Stimulated activated naive CD8-positive, alpha-beta T cell treated with anti-CD3 and anti-CD28 coated beads, Interleukin-15, amount 100 ng/mL, for 72 hours (primary cell): ENCODE data around the gene ITPKA.

Source experiments
- ATAC-seq: fragments of 150-1000 bp; cut with Tn5 transposase; 2 replicates; pipeline ENCODE4 v1.10.0; 2021; ENCODE audit warnings: mild to moderate bottlenecking, moderate library complexity
- DNase-seq, 2 donors: peaks; one replicate each; pipeline ENCODE4 v3.0.0; 2021 to 2022
- H3K27ac Mint-ChIP-seq, 2 donors: one replicate each; pipeline ENCODE4 v1.8.0; 2022; ENCODE audit warnings: mild to moderate bottlenecking in 2 of 2, mixed read lengths in 2 of 2, moderate library complexity in 2 of 2
- H3K27me3 Mint-ChIP-seq: one replicate; pipeline ENCODE4 v1.8.0; 2022; ENCODE audit warnings: mixed read lengths
- H3K4me1 Mint-ChIP-seq: one replicate; pipeline ENCODE4 v1.8.0; 2022; ENCODE audit warnings: mild to moderate bottlenecking, mixed read lengths
- H3K4me3 Mint-ChIP-seq, 2 donors: one replicate each; pipeline ENCODE4 v1.8.0; 2022; ENCODE audit warnings: mild to moderate bottlenecking in 2 of 2, mixed read lengths in 2 of 2, moderate library complexity in 1 of 2
- H3K9me3 Mint-ChIP-seq, 2 donors: one replicate each; pipeline ENCODE4 v1.8.0; 2022; ENCODE audit warnings: mixed read lengths in 2 of 2

Gene ITPKA

DNA sequence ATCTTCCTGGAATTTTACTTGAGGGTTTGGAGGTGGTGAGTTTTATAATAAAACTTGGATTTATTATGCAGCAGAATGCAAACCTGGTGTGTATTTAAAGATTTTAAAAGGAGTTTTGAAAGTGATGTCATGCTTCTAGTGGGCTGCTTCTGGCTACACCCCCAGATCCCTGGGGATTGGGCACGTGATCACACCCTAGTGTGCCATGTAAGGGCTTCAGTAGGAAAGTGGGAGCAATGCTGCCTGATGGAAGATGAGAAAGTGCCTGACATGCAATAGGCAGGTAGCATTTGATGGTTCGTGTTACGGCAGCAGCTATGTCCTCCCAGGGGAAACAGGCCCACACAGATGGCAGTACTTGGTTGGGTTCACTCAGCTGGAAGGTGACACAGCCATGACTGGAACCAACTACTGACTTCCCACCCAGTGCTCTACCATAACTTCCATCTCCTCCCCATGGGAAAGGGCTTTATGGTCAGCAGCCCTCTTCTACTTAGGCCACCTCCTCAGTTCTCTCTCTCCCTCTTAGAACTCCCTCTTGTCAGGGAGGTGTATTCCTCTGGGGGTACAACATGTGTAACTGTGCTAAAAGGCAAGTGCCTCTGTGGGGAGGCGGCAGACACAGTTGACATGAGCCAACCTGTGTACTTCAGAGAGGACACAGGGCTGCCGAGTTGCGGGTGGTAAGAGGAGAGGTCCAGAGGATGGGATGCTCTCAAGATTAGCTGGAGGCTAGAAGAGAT is 5.6 kb downstream of the ITPKA start:
- no peaks in the 10 kb centered on the region for H3K9me3 Mint-ChIP-seq
- H3K4me3 Mint-ChIP-seq, result no peak overlapping the region
- H3K27me3 Mint-ChIP-seq, result peaks cover 95% of the 10 kb centered on the region
- DNase-seq, result no peak
- ATAC-seq, result no peak
- no peak overlapping the region for H3K27ac Mint-ChIP-seq
- H3K4me1 Mint-ChIP-seq, result peaks cover 45% of the 10 kb centered on the region

DNA sequence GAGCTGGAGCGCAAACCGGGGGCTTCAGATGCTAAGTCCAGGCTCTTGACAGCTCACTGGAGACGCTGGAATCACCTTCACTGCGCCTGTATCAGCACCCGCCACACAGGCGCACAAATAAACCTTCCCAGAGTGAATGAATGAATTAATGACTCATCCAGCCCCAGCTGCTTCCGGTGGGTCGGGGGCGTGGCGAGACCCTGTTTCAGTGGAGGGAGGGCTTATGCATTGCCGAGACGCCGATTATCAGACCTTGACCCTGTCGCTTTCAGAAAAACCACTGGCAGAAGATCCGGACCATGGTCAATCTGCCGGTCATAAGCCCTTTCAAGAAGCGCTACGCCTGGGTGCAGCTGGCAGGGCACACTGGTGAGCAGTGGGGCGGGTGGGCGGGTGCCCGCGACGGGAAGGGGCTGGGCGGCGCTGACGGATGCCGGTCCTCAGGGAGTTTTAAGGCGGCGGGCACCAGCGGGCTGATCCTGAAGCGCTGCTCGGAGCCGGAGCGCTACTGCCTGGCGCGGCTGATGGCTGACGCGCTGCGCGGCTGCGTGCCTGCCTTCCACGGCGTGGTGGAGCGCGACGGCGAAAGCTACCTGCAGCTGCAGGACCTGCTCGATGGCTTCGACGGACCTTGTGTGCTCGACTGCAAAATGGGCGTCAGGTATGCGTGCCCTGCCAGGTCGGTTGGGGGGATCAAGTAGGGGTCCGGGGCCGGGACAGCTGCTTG is 7.7 kb downstream of the ITPKA start:
- H3K27me3 Mint-ChIP-seq, result peaks cover 99% of the 10 kb centered on the region
- H3K4me1 Mint-ChIP-seq, result peaks cover 32% of the 10 kb centered on the region
- peak; percentile 45 to 49 for DNase-seq
- no peak overlapping the region for H3K27ac Mint-ChIP-seq
- H3K9me3 Mint-ChIP-seq, result no peaks in the 10 kb centered on the region
- peak overlapping the region; percentile 78 to 82 for H3K4me3 Mint-ChIP-seq
- ATAC-seq, result peak; percentile 64

DNA sequence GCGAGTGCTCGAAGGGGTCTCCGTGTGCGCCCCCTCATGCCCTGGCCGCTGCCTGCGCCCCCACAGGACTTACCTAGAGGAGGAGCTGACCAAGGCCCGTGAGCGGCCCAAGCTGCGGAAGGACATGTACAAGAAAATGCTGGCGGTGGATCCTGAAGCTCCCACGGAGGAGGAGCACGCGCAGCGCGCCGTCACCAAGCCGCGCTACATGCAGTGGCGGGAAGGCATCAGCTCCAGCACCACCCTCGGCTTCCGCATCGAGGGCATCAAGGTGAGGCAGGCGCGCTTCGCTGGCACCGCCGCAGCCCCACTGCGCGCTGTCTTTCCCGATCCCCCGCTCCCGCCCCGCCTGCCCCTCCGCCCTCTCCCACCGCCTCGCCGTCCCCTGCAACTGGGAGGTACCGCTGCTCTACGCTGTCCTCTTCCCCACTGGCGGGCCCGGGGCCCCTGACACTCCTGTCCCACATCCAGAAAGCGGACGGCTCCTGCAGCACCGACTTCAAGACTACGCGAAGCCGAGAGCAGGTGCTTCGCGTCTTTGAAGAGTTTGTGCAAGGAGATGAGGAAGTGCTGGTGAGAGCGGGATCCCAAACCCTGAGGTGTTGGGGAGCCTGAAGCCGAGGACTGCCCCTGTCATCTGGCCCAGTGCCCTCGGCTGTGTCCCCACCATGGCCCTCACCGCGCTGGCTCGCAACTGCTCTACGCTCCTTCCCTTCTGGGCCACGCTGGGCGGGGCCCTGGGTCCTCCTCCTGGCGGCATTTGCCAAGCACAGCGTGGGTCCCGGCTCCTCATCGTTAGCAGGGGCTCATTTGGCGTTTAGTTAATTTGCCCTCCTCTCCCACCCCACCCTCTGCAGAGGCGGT is 8.5 kb downstream of the ITPKA start:
- DNase-seq (no peak), ATAC-seq (peak; percentile 52)
- Mint-ChIP-seq H3K9me3 (no peaks in the 10 kb centered on the region), H3K27me3 (peaks cover 99% of the 10 kb centered on the region), H3K4me1 (peaks cover 30% of the 10 kb centered on the region), H3K27ac (no peak overlapping the region), H3K4me3 (peak overlapping the region; percentile 63 to 81)

DNA sequence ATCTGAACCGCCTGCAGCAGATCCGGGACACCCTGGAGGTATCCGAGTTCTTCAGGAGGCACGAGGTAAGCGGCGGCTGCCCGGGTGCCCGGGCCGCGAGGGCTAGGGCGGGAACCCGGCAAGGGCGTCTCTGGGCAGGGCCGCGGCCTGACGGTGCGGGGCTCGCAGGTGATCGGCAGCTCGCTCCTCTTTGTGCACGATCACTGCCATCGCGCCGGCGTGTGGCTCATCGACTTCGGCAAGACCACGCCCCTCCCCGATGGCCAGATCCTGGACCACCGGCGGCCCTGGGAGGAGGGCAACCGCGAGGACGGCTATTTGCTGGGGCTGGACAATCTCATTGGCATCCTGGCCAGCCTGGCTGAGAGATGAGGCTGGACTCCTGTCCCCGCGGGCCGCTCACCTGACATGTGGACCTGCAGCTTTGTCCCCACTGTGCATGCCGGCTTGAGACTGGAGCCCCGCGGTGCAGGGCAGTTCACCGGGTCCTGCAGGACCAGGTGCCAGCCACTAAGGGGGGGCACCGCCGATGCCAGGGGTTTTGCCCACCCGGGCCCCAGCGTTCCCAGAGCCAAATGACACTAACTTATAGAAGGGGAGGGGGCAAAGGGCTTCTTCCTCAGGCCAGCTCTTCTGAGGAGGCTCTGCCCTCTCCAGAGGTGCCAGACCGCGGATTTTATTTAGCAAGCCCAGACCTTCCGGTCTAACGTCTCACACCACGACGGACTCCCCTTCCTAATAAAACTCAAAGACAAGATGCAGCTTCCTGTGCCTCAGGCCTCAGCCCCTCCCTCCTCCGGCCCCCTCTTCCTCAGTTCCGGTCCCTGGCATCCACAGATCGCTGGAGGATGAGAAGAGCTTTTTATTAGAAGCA is 9.4 kb downstream of the ITPKA start:
- ATAC-seq (peak; percentile 4), DNase-seq (no peak)
- H3K27ac Mint-ChIP-seq, result peak overlapping the region in 1 of 2 donors; percentile 81
- H3K9me3 Mint-ChIP-seq, result no peaks in the 10 kb centered on the region
- H3K4me1 Mint-ChIP-seq, result peaks cover 30% of the 10 kb centered on the region
- peak overlapping the region; percentile 63 to 81 for H3K4me3 Mint-ChIP-seq
- H3K27me3 Mint-ChIP-seq, result peaks cover 100% of the 10 kb centered on the region

DNA sequence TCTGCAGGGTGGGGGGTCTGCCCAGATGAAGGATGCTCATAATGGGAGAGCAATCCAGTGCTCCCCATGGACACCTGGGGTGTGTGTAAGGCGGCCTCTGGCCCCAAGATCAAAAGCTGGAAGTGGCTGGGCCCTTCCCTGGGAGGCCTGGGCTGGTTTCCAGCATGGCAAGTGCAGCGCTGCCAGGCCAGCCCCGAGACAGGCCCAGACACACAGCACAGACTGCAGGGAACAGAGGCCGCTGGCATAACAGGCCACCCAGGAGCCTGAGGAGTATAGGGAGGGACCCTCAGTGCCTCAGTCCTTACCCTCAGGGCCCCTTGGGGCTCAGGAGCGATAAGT is 10.0 kb downstream of the ITPKA start:
- Mint-ChIP-seq H3K27me3 (peaks cover 95% of the 10 kb centered on the region), H3K27ac (peak overlapping the region in 1 of 2 donors; percentile 81), H3K9me3 (no peaks in the 10 kb centered on the region), H3K4me3 (peak overlapping the region in 1 of 2 donors; percentile 36), H3K4me1 (peaks cover 30% of the 10 kb centered on the region)
- DNase-seq (no peak), ATAC-seq (no peak)

DNA sequence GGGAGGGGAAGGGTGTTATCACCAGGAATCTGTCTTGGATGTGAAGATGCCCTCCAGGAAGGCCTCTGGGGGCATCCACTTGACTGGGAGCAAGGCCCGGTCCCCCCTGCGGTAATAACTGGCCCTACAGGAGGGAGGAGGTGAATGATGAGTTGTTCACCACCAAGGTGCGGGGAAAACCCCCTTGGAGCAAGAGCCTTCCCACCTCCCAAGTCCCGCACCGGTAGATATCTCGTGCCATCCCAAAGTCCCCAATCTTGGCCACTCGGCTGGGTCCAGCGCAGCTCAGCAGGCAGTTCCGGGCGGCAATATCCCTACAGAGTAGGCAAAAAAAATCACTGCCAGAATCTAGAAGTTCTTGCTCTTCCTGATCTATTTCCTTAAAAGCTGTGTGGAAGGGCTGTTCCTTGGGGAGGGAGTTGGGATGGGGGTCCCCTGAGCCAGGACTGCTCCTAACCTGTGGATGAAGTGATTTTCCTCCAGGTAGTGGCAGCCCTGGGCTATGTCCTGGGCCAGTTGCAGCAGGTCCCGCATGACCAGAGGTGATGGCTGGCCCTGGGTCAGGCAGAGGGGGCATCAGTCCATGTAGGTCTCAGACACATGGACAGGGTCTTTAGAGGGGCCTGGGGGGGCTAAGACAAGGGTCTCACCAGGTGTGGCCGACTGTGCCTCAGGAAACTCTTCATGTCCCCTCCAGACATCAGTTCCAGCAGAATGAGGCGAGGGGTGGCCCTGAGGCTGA is 11.2 kb downstream of the ITPKA start:
- DNase-seq (no peak), ATAC-seq (no peak)
- Mint-ChIP-seq H3K4me3 (no peak overlapping the region), H3K9me3 (no peaks in the 10 kb centered on the region), H3K4me1 (peaks cover 30% of the 10 kb centered on the region), H3K27ac (no peak overlapping the region), H3K27me3 (peaks cover 84% of the 10 kb centered on the region)

DNA sequence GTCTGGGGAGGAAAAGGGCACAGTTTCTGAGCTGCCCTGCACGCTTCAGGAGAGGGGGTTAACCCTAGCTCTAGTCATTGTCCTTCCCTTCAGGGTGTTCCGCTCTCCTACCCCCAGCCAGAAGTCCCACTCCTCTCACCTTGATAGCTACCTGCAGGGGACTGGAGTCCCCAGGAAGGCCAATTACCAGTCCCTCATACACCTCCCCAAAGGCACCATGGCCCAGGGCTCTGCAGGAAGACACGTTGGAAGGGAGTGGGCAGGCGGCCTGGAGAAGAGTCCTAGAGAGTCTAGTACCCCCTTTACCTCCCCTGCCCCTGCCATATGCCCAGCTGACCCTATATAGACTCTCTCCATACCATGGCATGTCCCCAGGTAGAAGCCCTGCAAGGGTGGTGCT is 12.1 kb downstream of the ITPKA start:
- Mint-ChIP-seq H3K27me3 (peaks cover 84% of the 10 kb centered on the region), H3K4me1 (peaks cover 30% of the 10 kb centered on the region), H3K27ac (no peak overlapping the region), H3K9me3 (no peaks in the 10 kb centered on the region), H3K4me3 (no peak overlapping the region)
- DNase-seq, result no peak
- ATAC-seq, result no peak

DNA sequence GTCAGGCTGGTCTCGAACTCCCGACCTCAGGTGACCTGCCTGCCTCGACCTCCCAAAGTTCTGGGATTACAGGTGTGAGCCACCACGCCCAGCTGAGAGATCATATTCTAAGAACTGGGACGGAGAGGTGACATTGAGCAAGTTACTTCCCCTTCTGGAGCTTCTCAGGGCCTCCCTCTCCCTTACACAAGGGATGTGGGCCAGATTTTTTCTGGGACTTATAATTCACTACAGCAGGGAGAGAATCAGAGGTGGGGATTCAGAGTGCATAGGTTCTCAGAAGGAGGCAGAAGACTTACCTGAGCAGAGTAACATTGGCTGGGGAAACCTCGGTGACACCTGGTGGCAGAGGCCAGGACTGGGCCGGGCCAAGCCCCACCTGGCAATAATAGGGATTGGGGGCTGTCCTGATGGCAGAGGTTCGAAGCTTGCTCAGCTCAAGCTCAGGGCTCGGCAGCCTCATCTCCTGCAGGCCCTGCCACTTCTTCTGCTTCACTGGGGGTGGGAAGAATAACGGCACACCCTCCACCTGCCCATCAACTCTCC is 13.2 kb downstream of the ITPKA start:
- Mint-ChIP-seq H3K9me3 (no peaks in the 10 kb centered on the region), H3K4me3 (no peak overlapping the region), H3K4me1 (peaks cover 21% of the 10 kb centered on the region), H3K27ac (no peak overlapping the region), H3K27me3 (peaks cover 81% of the 10 kb centered on the region)
- peak; percentile 50 for ATAC-seq
- DNase-seq, result no peak

DNA sequence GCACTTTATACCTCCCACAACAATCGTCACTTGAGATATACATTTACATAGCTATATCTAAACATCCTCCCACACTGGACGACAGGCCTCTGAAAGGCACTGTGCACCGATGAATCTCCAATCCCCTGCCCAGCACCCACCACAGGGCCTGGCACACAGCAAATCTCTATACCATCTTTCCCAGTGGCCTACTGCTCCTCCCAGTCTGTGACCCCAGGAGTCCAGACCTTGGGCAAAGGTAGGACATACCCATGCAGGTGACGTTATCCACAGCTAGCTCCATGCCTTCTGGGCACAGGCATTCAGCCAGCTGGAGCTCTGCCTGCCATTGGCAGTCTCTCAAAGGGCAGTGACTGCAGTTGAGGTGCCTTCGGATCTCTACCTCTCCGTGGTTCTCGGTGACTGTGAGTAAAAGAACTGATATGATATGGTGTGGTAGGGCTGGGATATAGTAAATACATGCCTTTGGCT is 14.2 kb downstream of the ITPKA start:
- H3K4me1 Mint-ChIP-seq, result peaks cover 21% of the 10 kb centered on the region
- H3K9me3 Mint-ChIP-seq, result no peaks in the 10 kb centered on the region
- no peak overlapping the region for H3K27ac Mint-ChIP-seq
- DNase-seq (no peak), ATAC-seq (no peak)
- no peak overlapping the region for H3K4me3 Mint-ChIP-seq
- peaks cover 81% of the 10 kb centered on the region for H3K27me3 Mint-ChIP-seq

DNA sequence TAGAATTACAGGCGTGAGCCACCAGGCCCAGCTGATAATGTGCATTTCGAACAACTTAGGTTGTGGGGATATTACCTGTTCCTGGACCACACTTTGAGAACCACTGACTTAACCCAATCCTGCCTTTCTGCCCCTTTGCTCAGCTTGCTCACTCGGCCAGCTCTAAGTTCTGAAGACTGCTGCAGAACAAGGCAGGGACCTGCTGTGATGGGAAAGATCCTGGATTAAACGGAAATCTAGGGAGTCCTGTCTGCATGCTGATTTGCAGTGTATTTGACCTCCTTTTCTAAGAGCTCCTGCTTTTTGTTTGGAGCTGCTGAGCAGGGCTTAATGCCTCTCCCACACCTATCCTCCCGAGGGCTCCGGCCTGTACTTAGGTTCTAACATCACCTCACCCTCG is 17.1 kb downstream of the ITPKA start:
- ATAC-seq (no peak), DNase-seq (no peak)
- H3K4me1 Mint-ChIP-seq, result peaks cover 28% of the 10 kb centered on the region
- no peak overlapping the region for H3K27ac Mint-ChIP-seq
- no peaks in the 10 kb centered on the region for H3K9me3 Mint-ChIP-seq
- peaks cover 66% of the 10 kb centered on the region for H3K27me3 Mint-ChIP-seq
- no peak overlapping the region for H3K4me3 Mint-ChIP-seq

DNA sequence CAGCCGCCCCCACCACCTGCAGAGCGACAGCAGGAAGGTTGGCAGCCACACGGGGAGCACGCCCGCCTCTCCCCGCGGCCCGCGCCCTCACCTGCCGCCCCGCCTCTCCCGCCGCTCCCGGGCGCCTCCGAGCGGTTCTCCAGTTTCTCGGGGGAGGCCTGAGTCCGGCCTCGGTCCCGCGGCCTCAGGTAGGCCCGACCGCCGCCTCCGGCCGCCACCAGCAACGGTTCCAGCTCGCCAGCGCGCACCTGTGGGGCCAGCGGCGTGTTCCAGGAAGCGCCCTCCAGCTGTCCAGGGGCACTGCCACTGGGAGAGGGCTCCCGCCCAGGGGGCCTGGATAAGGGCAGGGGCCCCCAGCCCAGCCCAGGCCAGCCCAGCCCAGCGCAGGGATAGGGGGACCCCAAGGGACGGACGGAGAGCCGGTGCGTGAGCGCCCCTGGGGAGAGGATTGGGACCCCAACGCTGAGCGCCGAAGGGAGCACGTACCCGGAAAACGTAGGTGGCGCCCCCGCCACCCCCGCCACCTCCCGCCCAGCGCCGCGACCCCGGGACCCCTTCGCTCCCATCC is 17.7 kb downstream of the ITPKA start:
- H3K4me3 Mint-ChIP-seq, result peak overlapping the region; percentile 68 to 90
- ATAC-seq (peak; percentile 11), DNase-seq (no peak)
- peaks cover 59% of the 10 kb centered on the region for H3K27me3 Mint-ChIP-seq
- peaks cover 28% of the 10 kb centered on the region for H3K4me1 Mint-ChIP-seq
- no peaks in the 10 kb centered on the region for H3K9me3 Mint-ChIP-seq
- H3K27ac Mint-ChIP-seq, result no peak overlapping the region

DNA sequence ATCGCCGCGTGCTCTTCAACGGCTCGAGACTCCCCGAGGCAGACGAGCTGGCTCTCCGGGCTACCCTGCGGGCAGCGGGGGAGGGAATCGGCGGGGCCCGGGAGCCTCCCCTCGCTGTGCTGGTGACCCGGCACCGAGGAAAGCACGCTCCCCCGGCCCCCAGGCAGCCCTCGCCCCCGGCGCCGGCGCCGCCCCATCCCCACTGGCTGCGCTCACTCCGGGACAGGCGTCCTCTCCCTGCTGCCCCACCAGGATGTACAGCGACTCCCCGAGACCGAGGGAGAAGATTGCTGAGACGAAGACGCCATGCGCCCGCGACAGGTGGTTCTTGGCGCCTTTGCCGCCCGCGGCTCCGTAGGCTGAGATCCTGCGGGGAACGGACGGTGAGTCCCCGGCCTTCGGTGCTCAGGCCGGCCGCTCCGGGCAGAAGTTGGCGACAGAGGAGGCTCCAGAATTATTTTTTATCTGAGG is 18.3 kb downstream of the ITPKA start:
- H3K27ac Mint-ChIP-seq, result peak overlapping the region in 1 of 2 donors; percentile 13
- ATAC-seq, result peak; percentile 39
- H3K9me3 Mint-ChIP-seq, result no peaks in the 10 kb centered on the region

DNA sequence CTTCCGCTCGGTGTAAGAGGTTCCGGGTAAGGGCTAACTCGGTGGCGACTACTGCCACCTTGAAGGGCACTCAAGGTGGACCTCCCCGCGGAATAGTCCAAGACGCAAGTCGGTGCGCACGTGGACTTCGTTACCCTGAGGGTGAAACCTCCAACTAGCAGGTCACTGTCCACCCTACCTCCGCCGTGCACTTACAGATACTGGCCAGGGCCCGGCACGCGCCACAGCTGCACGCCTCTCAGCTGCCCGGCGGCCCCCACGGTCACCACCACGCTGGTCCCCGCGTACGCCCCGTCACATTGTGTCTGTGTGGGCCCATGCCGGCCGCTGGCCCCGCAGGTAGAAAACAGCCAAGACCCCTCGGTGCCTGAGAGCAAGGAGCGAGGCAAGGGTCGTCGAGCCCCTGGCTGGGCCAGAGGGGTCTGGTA is 18.9 kb downstream of the ITPKA start:
- DNase-seq, result no peak
- peaks cover 48% of the 10 kb centered on the region for H3K27me3 Mint-ChIP-seq
- H3K4me3 Mint-ChIP-seq, result peak overlapping the region; percentile 68 to 90
- H3K4me1 Mint-ChIP-seq, result peaks cover 28% of the 10 kb centered on the region
- peak; percentile 5 for ATAC-seq
- no peak overlapping the region for H3K27ac Mint-ChIP-seq
- no peaks in the 10 kb centered on the region for H3K9me3 Mint-ChIP-seq

More for the DNA sequence above, 18.3 kb downstream of the ITPKA start:
- peaks cover 28% of the 10 kb centered on the region for H3K4me1 Mint-ChIP-seq
- H3K27me3 Mint-ChIP-seq, result peaks cover 54% of the 10 kb centered on the region
- DNase-seq, result no peak
- peak overlapping the region; percentile 68 to 90 for H3K4me3 Mint-ChIP-seq
